Left kidney (tissue), 2 donors: ENCODE data around the gene MKKS. TPM values are rescaled to one million over a fixed set of nuclear protein-coding genes. Genes with fewer than 3 reads are reported as not detected.

ENCODE experiments used
- DNase-seq: peaks from one replicate; pipeline ENCODE4 v3.0.0-alpha.2; 2013
- polyA plus RNA-seq: library from polyadenylated mRNA; unstranded; fragments of 120-200 nt; gene quantifications from one replicate; pipeline ENCODE4 v1.2.1, GENCODE V29; 2013; ENCODE audit not compliant: insufficient read length

Gene MKKS
- polyA plus RNA-seq, 1 donor, result 37.7 TPM

GRCh38 chr20:10370091-10370887 is 63.7 kb downstream of the MKKS start:
- DNase-seq, result no peak

DNA sequence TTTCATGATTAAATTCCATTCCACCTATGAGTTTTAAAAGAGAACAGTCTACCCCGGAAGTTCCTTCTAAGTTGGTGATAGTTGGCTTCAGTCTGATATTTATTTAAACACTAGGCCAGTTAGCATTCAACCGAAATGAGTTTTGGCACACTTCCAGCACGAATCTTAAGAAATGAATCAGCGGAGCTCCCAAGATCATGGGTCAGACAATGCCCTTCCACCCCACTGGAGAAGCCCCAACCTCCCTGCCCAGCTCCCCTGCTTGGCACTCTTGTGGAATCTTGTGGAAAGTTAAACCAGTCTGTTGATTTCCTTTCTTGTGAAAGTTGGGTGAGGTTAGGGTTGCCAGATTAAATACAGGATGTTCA is 64.3 kb downstream of the MKKS start:
- no peak for DNase-seq

DNA sequence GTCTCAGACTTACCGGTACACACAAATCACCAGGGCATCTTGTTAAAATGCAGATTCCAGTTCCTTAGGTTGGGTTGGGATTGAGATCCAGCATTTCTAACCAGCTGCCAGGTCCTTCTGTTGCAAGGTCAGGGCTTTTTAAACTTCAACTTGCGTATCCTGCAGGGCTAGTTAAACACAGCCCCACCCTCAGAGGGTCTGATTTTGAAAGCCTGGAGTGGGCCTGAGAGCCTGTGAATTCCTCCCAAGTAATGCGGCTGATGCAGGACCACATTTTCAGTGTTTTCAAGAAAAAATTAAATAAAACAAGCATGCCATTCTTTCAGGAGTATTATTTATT is 65.3 kb downstream of the MKKS start:
- DNase-seq, result no peak

DNA sequence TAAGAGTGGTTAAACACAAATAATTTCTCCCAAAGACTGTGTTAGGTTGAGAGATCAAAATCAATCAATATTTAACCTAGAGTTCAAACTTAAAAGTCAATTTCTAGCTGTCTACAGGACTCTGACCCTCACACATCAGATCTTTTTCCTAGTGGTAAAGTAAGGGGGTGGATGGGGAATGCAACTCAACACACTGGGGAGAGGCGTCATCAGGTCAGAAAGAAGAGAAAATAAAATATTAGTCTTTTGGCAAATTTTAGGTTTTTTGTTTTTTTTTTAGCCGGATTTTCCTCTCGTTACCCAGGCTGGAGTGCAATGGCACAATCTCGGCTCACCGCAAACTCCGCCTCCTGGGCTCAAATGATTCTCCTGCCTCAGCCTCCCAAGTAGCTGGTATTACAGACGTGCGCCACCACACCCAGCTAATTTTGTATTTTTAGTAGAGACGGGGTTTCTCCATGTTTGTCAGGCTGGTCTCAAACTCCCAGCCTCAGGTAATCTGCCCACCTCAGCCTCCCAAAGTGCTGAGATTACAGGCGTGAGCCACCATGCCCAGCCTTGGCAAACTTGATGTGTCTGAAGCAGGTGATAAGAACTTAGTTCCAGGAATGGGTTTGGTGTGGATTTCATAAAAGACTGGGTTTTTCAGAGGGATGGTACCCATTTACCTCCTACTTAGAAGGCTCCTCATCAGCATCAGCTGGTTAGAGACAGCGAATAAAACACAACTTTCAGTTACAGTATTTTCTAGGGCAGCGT is 65.9 kb downstream of the MKKS start:
- DNase-seq, result no peak

GRCh38 chr20:10367693-10367942 is 66.4 kb downstream of the MKKS start:
- no peak for DNase-seq

GRCh38 chr20:10366898-10367692 is 66.9 kb downstream of the MKKS start:
- no peak for DNase-seq

- DNase-seq, result no peak
Measured at GRCh38 chr20:10362674-10363073, 71.3 kb downstream of the MKKS start.

GRCh38 chr20:10360878-10361277 is 73.1 kb downstream of the MKKS start:
- DNase-seq, result no peak

- DNase-seq, result no peak
Measured at GRCh38 chr20:10359621-10360040, 74.4 kb downstream of the MKKS start.

DNA sequence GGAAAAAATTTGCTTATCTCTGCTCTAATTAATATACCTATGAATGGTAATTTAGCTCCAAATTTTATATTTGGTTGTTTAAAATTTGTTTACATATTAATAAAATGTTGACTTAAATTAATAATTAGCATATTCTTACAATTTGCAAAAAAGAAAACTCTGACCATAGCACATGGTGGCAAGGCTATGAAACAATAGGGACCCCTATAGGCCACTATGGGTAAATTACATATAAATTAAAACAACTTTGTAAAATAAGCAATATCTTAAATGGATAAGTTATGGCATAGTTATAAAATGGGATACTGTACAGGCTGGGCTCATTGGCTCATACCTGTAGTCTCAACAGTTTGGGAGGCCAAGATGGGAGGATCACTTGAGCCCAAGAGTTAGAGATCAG is 76.0 kb downstream of the MKKS start:
- no peak for DNase-seq

DNA sequence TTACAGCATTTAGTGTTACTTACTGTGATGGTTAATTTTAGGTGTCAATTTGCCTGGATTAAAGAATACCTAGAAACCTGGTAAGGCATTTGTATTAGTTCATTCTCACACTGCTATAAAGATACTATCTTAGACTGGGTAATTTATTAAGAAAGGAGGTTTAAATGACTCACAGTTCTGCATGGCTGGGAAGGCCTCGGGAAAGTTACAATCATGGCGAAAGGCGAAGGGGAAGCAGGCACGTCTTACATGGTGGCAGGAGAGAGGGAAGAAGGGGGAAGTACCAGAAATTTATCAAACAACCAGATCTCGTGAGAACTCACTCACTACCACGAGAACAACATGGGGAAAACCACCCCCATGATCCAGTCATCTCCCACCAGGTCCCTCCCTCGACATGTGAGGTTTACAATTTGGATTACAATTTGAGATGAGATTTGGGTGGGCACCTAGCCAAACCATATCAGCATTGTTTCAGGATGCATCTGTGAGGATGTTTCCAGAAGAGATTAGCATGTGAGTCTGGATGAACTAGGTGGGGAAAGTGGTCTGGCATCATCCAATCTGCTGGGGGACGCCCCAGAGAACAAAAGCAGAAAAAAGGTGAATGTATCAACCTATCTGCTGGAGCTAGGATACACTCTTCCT is 76.8 kb downstream of the MKKS start:
- DNase-seq, result no peak

DNA sequence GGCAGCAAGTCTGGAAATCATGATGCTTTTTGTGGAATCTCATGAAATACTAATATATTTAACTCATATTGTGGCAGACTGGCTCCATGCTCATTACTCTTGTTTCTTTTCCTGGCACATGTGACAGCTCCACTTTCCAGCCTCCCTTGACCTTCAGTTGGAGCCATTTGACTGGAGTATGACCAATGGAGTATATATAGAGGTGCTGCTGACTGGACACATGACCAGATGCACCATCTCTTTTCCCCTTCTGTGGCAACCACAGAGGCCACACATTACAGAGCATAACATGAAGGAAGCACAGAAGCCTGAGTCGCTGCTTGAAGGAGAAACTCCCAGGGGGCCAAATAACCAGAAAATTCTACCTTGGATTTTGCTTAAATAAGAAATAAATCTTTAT is 77.4 kb downstream of the MKKS start:
- DNase-seq, result no peak

DNA sequence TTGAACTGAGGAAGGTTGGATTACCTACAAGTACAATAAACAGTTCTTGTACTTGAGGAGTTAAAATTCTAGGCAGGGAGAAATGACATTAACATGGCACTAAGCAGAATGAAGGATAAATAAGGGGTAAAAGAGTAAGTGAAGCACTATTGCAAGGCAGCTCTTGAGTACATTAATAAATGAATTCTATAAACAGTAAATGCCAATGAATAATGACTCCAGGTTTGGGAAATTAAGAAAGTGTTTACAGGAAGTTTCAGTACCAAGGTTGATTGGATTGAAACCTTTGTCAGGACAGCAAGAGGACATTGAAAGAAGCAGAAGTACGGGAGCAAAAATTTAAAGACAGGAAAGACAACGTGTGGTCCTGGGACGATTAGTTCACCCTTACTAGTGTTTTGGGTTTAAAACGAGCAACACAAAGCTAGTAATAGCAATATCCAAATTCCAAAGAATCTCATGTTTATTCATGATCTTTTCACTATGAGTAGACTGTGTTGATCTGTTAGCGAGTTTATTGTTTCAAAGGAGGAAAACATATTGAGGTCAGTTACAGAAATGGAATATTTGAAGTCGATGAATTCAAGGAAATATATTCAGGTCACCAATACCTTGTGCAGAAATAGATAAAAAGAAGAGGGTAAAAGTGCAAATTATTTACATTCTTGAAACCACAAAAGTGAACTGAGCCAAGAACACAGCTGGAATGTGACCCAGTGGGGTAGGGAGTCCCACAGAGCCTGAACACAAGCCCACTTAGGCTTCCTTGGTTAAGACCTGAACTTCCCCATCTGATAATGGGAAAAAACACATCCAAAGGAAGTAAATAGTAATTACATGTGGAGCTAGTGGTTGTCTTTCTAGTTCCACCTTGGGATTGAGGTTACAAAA is 80.8 kb downstream of the MKKS start:
- no peak for DNase-seq

Other genes starting within 250 kb of the MKKS start
- 8.4 TPM for gene SNAP25, start 215.4 kb downstream of the MKKS start, polyA plus RNA-seq
- gene SLX4IP, start 1.1 kb upstream of the MKKS start, polyA plus RNA-seq, result 12.6 TPM
- gene JAG1, start 239.8 kb upstream of the MKKS start, polyA plus RNA-seq, result 213 TPM